Subcutaneous adipose tissue (tissue), 4 donors: ENCODE measurements around the gene KIF24. TPM values are rescaled to one million over a fixed set of nuclear protein-coding genes. Genes with fewer than 3 reads are reported as not detected.

Experiments used
- CTCF ChIP-seq: fragments of 450-650 bp; IDR thresholded peaks from one replicate; pipeline ENCODE4 v1.5.1; 2016; ENCODE audit warnings: low read depth, mild to moderate bottlenecking, control low read depth, antibody characterized with exemption, moderate library complexity
- total RNA-seq, 4 donors: library from RNA; depleted of rRNA; stranded (reverse); fragments of >200 nt; gene quantifications; one replicate each; pipeline ENCODE4 v1.1.0, GENCODE V29; 2016

The KIF24 gene
- 1 to 10 TPM in 1 of 4 donors, under 1 TPM in 3; 0.57 to 1.4 (median 0.77) TPM for total RNA-seq

GRCh38 chr9:34328987-34329832 is at the start of gene KIF24, which contains the start of gene NUDT2:
Gene KIF24, minus strand, starts transcription at chr9:34329268. Its CDS starts 17,922 bp downstream, at chr9:34311346.
Gene NUDT2, plus strand, starts transcription at chr9:34329569. Its CDS starts 9,471 bp downstream, at chr9:34339040.
- no peak for TF ChIP-seq CTCF

GRCh38 chr9:34378376-34379060 is 49.5 kb upstream of the KIF24 start:
- no peak for TF ChIP-seq CTCF

GRCh38 chr9:34377404-34377746 is 48.3 kb upstream of the KIF24 start:
- no peak for TF ChIP-seq CTCF

- TF ChIP-seq CTCF: no peak
Observed at GRCh38 chr9:34376596-34377403, 47.7 kb upstream of the KIF24 start, which contains the start of gene MYORG. Gene MYORG, minus strand, starts transcription at chr9:34376898. Its CDS starts 3,955 bp downstream, at chr9:34372943.

- no peak for TF ChIP-seq CTCF
Observed at GRCh38 chr9:34375901-34376595, 47.0 kb upstream of the KIF24 start.

- TF ChIP-seq CTCF: no peak
Observed at GRCh38 chr9:34374905-34375552, 46.0 kb upstream of the KIF24 start.
